Caco-2 (cell line): Measurements from ENCODE around the gene FOXQ1. TPM values are rescaled to one million over a fixed set of nuclear protein-coding genes. Genes with fewer than 3 reads are reported as not detected.

ENCODE experiments used
- BruUV-seq: library from RNA; stranded (reverse); fragments of 400-500 nt; replicated peaks from 2 replicates; lab custom pipeline; 2021; lab: Mats Ljungman, UMichigan
- CTCF ChIA-PET: fragments of 300-600 bp; sonication (Branson Sonifier 250); formaldehyde crosslinking; loops from one replicate; lab custom pipeline; 2022; ENCODE audit warnings: antibody characterized with exemption; lab: Charles Lee
- POLR2A ChIA-PET: fragments of 300-600 bp; sonication (Branson Sonifier 250); formaldehyde crosslinking; loops from one replicate; lab custom pipeline; 2022; ENCODE audit warnings: antibody characterized with exemption; lab: Charles Lee
- DNase-seq, 2 experiments: peaks; one replicate each; pipeline versions ENCODE4 v3.0.0 to v3.0.0-alpha.2; 2020 to 2022
- H3K27me3 ChIP-seq: replicated peaks from 2 replicates; pipeline ENCODE4 v1.6.0; 2011; ENCODE audit warnings: low read length; ENCODE audit not compliant: control insufficient read depth, insufficient read depth
- H3K36me3 ChIP-seq: 2 replicates; pipeline ENCODE4 v1.5.1; 2011; ENCODE audit warnings: low read length; ENCODE audit not compliant: control insufficient read depth, insufficient read depth
- H3K4me1 ChIP-seq: fragments of 250-450 bp; sonication (Bioruptor Pico); 2 replicates; pipeline ENCODE4 v1.5.1; 2020; ENCODE audit warnings: mild to moderate bottlenecking
- H3K4me3 ChIP-seq: 2 replicates; pipeline ENCODE4 v1.5.1; 2011; ENCODE audit warnings: low read depth, mild to moderate bottlenecking, control low read depth, low read length
- H3K9me3 ChIP-seq: fragments of 250-450 bp; sonication (Bioruptor Pico); 2 replicates; pipeline ENCODE4 v1.5.1; 2020; ENCODE audit warnings: mild to moderate bottlenecking, moderate library complexity
- H3K27ac Mint-ChIP-seq: one replicate; pipeline ENCODE4 v1.8.0; 2022; ENCODE audit warnings: mixed read lengths; ENCODE audit not compliant: unreplicated experiment
- H3K27me3 Mint-ChIP-seq: one replicate; pipeline ENCODE4 v1.8.0; 2022; ENCODE audit warnings: mixed read lengths; ENCODE audit not compliant: insufficient read depth, unreplicated experiment
- H3K36me3 Mint-ChIP-seq: one replicate; pipeline ENCODE4 v1.8.0; 2022; ENCODE audit warnings: mild to moderate bottlenecking, mixed read lengths; ENCODE audit not compliant: insufficient read depth, unreplicated experiment
- H3K4me1 Mint-ChIP-seq: one replicate; pipeline ENCODE4 v1.8.0; 2022; ENCODE audit warnings: low read depth, mixed read lengths; ENCODE audit not compliant: unreplicated experiment
- H3K4me3 Mint-ChIP-seq: one replicate; pipeline ENCODE4 v1.8.0; 2022; ENCODE audit warnings: mild to moderate bottlenecking, moderate library complexity, mixed read lengths; ENCODE audit not compliant: unreplicated experiment
- H3K9me3 Mint-ChIP-seq: one replicate; pipeline ENCODE4 v1.8.0; 2022; ENCODE audit warnings: mixed read lengths; ENCODE audit not compliant: unreplicated experiment
- intact Hi-C: fragments of 100-400 bp; cut with micrococcal nuclease; formaldehyde crosslinking; loops from one replicate; pipeline ENCODE4 v1.10.0; 2022; ENCODE audit not compliant: unreplicated experiment
- total RNA-seq: library from RNA; stranded (reverse); gene quantifications from 2 replicates; pipeline ENCODE4 v1.2.3, GENCODE V29; 2022
- TF ChIP-seq, protein P1 (sequence below), 2 experiments: fragments of 200-600 bp in 1 of 2; IDR thresholded peaks; 1 replicate in 1 of 2; 2 replicates in 1 of 2; pipeline versions ENCODE4 v1.5.1 to v1.8.0; 2011 to 2022; ENCODE audit warnings: antibody characterized with exemption in 1 of 2, control low read depth in 1 of 2, inconsistent platforms in 1 of 2, low read depth in 1 of 2, low read length in 1 of 2, mild to moderate bottlenecking in 1 of 2, moderate library complexity in 1 of 2; ENCODE audit not compliant: insufficient read depth in 1 of 2, severe bottlenecking in 1 of 2, unreplicated experiment in 1 of 2

The FOXQ1 gene
- total RNA-seq, 1 experiment from 2014 or later: 191 TPM

GRCh38 chr6:1267790-1268762 is 43.8 kb upstream of the FOXQ1 start:
- Mint-ChIP-seq H3K36me3 (peaks cover 32% of the 10 kb centered on the region), H3K9me3 (peaks cover 19% of the 10 kb centered on the region), H3K4me1 (peaks cover 47% of the 10 kb centered on the region), H3K27ac (peak overlapping the region; percentile 91), H3K27me3 (no peaks in the 10 kb centered on the region), H3K4me3 (peak overlapping the region; percentile 44)
- ChIA-PET CTCF (interaction anchor here (0.7 to 1.9 kb wide), 7 partner anchors 40 to 354 kb away, joined by 3 to 6 read pairs (median 4); partner anchors contain the start of gene FOXQ1), POLR2A (interaction anchor here (0.6 to 2.9 kb wide), 6 partner anchors 39 to 585 kb away, joined by 3 to 49 read pairs (median 5); partner anchors contain the start of gene FOXQ1)
- H3K9me3 ChIP-seq: peaks cover 17% of the 10 kb centered on the region
- H3K27me3 ChIP-seq: no peaks in the 10 kb centered on the region
- H3K4me3 ChIP-seq: no peak overlapping the region
- H3K4me1 ChIP-seq: peaks cover 65% of the 10 kb centered on the region
- DNase-seq: peak; percentile 84 to 86
- intact Hi-C loops: loop anchor here (1.0 to 10.0 kb wide), 4 partner anchors 15 to 353 kb away; no protein-coding TSS in a partner anchor
- BruUV-seq: TSS peak; percentile 50
- H3K36me3 ChIP-seq: no peaks in the 10 kb centered on the region
- TF ChIP-seq, protein P1, sequence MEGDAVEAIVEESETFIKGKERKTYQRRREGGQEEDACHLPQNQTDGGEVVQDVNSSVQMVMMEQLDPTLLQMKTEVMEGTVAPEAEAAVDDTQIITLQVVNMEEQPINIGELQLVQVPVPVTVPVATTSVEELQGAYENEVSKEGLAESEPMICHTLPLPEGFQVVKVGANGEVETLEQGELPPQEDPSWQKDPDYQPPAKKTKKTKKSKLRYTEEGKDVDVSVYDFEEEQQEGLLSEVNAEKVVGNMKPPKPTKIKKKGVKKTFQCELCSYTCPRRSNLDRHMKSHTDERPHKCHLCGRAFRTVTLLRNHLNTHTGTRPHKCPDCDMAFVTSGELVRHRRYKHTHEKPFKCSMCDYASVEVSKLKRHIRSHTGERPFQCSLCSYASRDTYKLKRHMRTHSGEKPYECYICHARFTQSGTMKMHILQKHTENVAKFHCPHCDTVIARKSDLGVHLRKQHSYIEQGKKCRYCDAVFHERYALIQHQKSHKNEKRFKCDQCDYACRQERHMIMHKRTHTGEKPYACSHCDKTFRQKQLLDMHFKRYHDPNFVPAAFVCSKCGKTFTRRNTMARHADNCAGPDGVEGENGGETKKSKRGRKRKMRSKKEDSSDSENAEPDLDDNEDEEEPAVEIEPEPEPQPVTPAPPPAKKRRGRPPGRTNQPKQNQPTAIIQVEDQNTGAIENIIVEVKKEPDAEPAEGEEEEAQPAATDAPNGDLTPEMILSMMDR (IDR thresholded peaks at IDR 0.05; ENCODE audit: insufficient read depth in 1 of 2, low read depth in 1 of 2, low read length in 1 of 2, severe bottlenecking in 1 of 2, unreplicated experiment in 1 of 2): no peak

DNA sequence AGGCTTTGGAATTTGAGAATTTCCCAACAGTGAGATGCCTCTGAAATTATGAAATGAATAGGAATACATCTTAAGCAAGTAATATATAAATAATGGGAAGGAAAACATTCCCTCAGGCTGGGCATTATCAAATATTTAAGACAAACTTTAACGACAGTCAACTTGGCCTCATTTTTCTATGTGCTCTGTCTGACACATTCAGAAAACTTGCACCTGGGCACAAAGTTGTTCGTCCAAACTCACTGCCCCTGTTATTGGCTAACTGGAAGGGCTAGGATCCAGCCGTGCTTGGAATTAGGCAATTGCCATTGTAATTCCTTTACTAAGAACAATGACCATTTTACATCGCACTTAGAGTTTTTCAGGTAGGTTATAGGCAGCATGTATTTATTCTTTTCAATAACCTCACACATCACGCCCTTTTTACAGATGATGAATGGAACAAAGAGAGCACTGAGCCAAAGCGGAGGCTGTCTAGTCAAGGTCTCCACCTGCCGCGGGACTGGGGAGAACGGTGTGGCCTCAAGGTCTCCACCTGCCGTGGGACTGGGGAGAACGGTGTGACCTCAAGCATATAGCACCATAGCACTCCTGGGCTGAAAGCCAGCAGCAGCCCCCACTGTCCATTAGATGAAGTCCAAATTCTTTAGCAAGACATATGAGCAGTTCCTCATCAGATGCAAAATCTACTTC is 40.7 kb upstream of the FOXQ1 start:
- Mint-ChIP-seq H3K27me3 (no peaks in the 10 kb centered on the region), H3K36me3 (peaks cover 13% of the 10 kb centered on the region), H3K27ac (no peak overlapping the region), H3K4me1 (peaks cover 32% of the 10 kb centered on the region), H3K9me3 (peaks cover 50% of the 10 kb centered on the region), H3K4me3 (no peak overlapping the region)
- no TSS peak for BruUV-seq
- no peak for DNase-seq
- Histone ChIP-seq H3K4me3 (no peak overlapping the region), H3K9me3 (peaks cover 22% of the 10 kb centered on the region), H3K27me3 (no peaks in the 10 kb centered on the region), H3K4me1 (peaks cover 36% of the 10 kb centered on the region), H3K36me3 (no peaks in the 10 kb centered on the region)
- TF ChIP-seq, protein P1 (IDR thresholded peaks at IDR 0.05; ENCODE audit: insufficient read depth in 1 of 2, low read depth in 1 of 2, low read length in 1 of 2, severe bottlenecking in 1 of 2, unreplicated experiment in 1 of 2): no peak
- intact Hi-C loops: no loop called here
- CTCF ChIA-PET: no interaction called here
- POLR2A ChIA-PET: no interaction called here
